Stimulated activated CD4-positive, alpha-beta T cell treated with anti-CD3 and anti-CD28 coated beads, Interleukin-2, amount 100 ng/mL, for 48 hours (primary cell): Measurements from ENCODE around the gene ZNF772.
"Not testable (repeated sequence)": the region's sequence is repeated elsewhere in the genome, so short reads cannot be mapped to it uniquely, and the experiment has no call there.

Source experiments
- DNase-seq, 2 donors: peaks; one replicate each; pipeline ENCODE4 v3.0.0-alpha.2; 2020

ZNF772 gene

DNA sequence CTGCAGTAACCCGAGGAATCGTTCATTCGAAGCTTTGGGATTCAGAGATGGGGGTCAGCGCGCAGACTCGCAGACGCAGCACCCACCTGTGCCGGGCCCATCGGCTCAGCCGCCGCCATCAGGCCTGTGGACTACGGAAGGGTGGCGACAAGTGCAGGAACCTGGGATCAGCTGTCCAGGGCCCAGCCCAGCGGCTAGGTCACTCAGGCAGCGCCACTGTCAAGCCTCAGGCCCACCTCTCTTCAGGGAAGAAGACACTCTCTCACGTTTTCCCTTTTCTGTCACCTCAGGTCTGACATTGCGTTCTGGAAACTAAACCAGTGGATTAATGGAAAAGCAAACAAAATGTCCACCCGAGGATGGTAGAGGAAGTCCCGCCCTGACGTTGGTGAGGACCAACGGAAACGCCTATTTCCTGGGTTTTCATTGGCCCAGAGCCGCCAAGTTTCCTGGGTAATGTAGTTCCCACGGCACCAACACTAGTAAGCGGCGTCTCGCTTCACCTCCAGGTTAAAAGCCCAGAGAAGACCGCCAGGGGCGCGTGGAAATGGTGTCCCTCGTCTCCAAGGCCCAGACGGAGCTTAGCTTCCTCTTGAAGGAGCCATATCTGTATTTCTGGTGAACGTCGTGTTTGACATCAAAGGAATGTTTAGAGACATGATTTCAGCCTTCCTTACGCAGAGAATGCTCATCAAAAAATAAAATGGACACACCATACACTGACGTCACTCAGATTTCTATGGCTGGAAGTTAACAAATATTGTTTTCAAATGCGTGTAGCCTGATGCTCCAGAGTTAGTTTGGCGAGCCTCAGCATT lies at the start of gene ZNF772:
ZNF772 (minus strand) TSS at position 376 of the 818 bp plus-strand sequence; CDS start at position 119, 257 bp downstream.
- DNase-seq = peak; percentile 72 to 82

DNA sequence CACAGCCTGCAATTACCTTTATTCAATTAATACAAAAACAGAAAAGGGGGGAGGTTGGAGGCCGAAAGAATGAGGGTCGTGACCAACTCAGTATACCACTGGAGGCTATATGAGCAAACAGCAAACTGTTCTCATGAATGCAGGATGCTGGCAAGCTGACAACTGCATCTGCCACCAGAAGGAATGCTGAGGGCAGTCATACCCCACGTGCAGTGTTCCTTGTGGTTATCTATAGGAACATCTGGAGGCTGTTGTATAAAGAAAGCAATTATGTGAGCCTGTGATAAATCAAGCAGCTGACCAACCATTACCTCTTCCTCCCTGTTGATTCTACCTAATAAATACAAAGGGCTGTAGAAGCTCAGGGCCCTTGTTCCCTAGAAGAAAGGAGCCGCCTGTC lies 40.7 kb upstream of the ZNF772 start:
- DNase-seq = not testable (repeated sequence)

DNA sequence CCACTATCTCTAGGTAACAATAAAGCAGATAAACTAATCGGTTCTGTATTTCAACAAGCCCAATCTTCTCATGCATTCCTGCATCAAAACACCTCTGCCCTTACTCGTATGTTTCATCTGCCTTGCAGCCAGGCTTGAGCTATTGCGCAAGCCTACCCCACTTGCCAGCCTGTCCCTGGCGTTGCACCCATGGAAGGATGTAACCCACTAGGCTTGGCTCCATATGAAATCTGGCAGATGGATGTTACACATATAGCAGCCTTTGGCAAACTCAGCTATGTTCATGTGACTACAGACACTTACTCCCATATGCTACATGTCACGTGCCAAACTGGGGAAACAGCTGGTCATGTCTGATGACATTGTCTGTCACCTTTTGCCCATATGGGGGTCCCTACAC lies 37.9 kb upstream of the ZNF772 start:
- no peak for DNase-seq

DNA sequence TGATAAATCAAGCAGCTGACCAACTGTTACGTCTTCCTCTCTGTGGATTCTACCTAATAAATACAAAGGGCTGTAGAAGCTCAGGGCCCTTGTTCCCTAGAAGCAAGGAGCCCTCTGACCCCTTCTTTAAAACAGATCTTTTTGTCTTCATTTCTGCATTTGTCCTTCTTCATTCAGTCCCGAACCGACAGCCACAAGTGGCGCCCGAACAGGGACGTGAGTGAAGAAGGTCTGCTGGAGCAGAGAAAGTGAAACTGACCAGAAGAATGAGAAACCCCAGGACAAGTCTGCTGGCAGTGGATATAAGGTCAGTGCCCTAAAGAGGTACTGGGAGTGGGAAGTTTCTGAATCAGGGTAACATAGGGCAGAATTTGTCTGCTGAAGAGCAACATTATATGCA lies 35.5 kb upstream of the ZNF772 start:
- DNase-seq = no peak

DNA sequence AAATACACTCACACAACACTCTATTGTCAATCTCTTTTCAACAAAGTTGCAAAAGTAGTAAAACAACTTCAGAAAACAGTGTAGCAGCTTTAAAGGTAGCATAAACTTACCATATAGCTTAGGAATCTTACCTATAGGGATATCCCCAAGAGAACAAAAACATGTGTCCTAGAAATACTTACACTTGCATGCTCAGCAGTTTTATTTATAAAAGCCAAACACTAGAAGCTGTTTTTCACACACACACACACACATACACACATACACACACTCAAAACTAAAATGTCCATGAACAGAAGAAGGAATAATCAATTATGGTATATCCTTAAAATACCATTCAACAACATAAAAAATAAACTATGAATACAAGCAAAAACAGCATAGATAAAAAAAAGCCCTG lies 34.1 kb upstream of the ZNF772 start:
- DNase-seq = no peak

DNA sequence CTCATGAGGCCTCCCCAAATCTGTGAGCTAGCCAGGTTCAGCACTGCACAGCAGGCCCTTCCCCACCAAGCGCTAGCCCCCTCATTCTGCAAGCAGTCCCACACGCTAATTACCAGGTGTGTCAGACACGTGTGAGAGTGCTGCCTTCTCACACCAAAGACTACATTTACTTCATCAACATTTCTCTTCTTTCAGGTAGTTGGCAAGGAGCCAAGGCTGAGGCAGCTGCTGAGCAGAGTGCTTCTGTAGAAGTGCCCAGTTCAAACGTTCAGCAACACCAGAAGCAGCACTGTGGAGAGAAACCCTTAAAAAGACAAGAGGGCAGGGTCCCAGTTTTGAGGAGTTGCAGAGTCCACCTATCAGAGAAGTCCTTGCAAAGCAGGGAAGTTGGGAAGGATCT lies 28.8 kb upstream of the ZNF772 start:
- DNase-seq = no peak

DNA sequence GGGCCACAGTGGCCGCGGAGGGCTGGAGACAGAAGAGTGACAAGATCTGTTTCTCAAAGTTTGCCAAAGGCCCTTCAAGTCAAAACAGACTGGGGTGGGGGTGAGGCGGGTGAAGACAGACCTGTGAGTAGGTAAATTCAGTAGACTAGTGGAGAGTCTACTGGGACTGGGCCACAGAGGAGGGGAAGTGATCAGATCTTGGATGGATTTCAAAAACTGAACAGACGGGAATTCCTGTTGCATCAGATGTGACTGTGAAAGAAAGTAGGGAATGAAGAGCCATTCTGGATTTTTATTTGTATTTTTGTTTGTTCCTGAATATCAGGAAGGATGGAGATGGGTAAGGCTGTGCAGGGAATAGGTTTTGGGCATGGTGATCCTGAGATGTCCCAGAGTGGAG lies 23.0 kb upstream of the ZNF772 start:
- not testable (repeated sequence) for DNase-seq

DNA sequence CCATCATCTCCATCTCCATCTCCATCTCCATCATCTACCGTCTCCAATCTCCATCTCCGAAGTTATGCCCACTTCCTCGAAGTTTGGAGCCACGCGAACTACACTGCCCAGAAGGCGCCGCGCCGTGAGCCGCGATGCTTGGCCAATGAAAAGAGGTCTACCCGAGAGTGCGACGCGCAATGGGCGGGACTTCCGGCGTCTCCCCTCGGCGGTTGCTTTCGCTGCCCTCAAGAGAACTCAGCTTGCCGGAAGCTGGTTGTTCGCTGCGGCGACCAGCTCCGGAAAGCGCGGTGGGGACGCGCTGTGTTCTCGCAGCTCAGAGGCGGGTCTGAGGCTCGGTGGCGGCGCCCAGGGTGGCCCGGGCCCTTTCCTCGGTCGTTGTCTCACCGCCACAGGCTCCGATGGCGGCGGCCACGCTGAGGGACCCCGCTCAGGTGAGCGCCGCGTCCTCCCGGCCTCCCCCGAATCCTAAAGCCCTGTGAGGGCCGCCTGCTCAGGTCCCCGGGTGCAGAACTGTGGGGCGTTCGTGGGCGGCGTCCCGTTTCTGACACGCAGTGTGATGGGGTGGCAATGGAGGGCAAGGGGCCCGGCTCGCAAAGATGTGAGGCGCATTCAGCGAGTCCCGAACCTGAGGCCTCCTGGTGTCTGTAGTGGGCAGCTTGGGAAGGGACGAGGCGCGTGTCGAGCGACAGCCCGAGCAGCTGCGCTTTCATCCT lies 22.5 kb upstream of the ZNF772 start, which contains the start of gene ZNF773:
ZNF773 (plus strand) TSS at position 259 of the 716 bp plus-strand sequence; CDS start at position 402, 143 bp downstream.
- peak; percentile 89 to 93 for DNase-seq

DNA sequence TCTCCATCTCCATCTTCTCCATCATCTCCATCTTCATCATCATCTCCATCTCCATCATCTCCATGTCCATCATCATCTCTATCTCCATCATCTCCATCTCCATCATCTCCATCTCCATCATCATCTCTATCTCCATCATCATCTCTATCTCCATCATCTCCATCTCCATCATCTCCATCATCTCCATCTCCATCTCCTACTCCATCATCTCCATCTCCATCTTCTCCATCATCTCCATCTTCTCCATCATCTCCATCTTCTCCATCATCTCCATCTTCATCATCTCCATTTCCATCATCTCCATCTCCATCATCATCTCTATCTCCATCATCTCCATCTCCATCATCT lies 21.9 kb upstream of the ZNF772 start:
- DNase-seq = not testable (repeated sequence)

DNA sequence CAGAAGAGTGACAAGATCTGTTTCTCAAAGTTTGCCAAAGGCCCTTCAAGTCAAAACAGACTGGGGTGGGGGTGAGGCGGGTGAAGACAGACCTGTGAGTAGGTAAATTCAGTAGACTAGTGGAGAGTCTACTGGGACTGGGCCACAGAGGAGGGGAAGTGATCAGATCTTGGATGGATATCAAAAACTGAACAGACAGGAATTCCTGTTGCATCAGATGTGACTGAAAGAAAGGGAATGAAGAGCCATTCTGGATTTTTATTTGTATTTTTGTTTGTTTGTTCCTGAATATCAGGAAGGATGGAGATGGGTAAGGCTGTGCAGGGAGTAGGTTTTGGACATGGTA lies 10.9 kb upstream of the ZNF772 start:
- not testable (repeated sequence) for DNase-seq

DNA sequence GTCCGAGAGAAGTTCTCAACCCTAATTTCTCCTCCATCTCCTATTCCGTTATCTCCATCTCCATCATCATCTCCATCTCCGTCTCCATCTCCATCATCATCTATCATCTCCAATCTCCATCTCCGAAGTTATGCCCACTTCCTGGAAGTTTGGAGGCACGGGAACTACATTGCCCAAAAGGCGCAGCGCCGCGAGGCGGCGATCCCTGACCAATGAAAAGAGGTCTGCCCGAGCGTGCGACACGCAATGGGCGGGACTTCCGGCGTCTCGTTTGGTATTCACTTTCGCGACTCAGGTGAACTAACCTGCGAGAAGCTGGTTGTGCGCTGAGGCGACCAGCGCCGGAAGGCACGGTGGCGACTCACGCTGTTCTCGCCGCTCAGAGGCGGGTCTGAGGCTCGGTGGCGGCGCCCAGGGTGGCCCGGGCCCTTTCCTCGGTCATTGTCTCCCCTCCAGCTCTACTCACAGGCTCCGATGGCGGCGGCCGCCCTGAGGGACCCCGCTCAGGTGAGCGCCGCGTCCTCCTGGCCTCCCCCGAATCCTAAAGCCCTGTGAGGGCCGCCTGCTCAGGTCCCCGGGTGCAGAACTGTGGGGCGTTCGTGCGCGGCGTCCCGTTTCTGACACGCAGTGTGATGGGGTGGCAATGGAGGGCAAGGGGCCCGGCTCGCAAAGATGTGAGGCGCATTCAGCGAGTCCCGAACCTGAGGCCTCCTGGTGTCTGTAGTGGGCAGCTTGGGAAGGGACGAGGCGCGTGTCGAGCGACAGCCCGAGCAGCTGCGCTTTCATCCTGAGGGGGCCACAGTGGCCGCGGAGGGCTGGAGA lies 10.3 kb upstream of the ZNF772 start, which contains the start of gene ZNF419:
ZNF419 (plus strand) TSS at position 274 of the 822 bp plus-strand sequence; CDS start at position 475, 201 bp downstream.
- peak; percentile 84 to 87 for DNase-seq

DNA sequence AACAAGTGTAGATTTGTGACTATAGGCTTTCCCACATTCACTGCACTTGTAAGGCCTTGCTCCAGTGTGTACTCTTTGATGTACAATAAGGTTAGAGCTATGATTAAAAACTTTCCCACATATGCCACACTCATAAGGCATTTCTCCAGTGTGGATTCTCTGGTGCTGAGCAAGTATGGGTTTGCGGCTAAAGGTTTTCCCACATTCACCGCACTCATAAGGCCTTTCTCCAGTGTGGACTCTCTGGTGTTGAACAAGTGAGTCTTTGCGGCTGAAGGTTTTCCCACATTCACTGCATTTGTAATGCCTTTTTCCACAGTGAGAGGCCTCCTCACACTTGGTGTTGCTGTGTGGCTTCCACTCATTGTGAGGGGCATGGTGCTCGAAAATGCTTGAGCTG lies 3.7 kb downstream of the ZNF772 start:
- DNase-seq = no peak

DNA sequence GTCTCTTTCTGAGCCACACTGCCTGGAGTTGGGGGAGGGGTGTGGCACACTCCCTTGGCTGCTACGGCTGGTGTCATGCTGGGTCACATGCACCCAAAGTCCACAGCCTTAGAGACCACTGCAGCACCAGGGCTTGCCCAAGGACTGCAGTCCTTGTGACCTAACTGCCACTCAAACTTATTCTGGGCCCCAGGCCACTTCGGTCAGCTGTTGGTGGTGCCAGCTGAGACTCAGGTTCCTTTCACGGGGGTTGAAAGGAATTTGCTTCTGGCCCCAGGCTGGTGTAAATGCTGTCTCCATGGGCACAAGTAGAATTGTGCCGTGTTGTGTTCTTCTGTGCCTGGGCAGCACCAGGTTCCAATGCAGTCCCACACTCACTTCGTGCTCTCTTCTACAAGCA lies 10.9 kb downstream of the ZNF772 start:
- no peak for DNase-seq

DNA sequence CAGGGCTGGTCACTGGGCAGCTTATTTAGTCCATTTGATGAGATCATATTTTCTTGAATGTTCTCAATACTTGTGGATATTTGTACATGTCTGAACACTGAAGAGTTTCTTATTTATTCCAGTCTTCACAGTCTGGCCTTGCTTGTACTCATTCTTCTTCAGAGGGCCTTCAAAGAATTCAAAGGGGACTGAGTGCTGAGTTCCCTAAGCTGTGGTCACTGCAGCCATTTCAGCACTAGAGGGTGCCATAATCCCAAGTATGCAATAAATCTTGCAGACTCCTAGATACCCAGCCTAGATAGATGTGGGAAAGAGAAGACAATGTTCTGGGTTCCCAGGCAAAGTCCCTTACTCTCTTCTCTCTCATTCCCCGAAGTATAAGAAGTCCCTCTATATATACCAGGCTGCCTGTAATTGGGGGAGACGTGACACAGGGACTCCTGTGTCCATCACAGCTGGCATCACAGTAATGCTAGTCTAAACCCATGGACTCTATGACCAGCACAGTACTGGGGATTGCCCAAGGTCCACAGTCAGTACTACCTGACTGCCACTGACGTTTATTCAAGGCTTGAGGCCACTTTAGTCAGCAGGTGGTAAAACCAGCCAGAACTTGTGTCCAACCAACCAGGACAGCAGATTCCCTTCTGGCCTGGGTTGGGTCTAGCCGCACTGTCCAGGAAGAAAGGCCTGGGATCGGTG lies 11.5 kb downstream of the ZNF772 start:
- DNase-seq = no peak

DNA sequence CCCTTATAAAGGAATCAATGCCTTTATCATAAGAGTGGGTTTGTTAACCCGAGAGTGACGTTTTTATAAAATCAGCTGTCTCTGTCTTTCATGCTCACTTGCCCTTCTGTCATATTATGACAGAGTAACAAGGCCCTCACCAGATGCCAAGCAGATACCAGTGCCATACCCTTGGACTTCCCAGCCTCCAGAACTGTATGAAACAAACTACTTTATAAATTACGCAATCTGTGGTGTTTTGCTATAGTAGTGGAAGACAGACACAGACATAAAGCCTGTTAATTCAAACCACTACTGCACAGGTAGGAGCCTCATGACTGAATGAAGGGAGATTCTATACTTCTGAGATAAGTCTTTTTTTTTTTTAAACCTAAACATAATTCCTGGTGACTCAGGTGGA lies 25.1 kb downstream of the ZNF772 start:
- DNase-seq = no peak

DNA sequence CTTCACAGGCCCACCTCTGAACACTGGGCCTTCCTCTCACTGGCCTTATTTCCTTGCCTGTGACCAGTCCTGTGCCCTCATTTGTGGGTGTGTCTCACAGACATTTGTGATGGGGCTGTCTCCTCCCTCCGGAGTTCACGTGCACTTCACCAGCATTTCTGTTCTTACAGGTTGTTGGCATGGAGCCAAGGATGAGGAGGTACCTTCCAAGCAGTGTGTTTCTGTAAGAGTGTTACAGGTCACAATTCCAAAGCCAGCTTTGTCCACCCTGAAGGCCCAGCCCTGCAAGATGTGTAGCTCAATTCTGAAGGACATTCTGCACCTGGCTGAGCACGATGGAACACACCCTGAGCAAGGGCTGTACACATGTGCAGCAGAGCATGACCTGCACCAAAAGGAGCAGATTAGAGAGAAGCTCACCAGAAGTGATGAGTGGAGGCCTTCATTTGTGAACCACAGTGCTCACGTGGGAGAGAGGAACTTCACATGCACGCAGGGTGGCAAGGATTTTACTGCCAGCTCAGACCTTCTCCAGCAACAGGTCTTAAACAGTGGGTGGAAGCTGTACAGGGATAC lies 34.2 kb downstream of the ZNF772 start:
- no peak for DNase-seq

DNA sequence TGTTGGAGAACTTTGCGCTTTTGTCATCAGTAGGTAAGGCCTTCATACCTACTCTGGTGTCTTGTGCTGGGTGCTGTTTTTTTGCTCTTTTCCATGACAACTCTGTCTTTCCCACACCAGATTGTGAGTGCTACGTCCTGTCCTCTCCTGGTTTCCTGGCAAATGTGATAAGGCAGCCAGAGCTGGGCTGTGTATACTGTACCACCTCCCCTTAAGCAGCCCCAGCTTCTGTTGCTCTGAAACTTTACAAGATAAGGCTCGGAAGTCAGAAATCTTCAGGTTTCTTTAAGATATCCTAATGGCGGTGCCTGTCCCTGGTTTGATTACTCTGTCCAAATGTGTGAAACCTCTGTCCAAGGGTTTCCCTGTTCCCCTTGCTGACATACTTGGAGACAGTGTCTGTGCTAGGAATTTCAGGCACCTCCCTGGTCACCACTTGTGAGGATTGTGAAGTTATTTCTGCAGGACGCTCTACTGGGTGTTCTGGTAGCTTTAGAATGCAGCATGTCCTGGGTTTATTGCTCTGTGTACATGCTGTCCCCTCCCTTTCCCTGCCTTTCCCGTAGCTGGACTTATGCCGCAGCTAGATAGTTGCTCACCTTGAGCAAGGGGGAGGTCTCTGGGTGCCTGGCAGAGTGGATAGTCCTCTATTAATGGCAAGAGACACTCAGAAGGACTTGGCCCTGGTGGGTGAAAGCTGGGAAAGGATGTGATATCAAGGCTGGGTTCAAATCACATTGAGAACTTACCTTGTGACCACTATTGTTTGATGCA lies 35.2 kb downstream of the ZNF772 start:
- DNase-seq = no peak

DNA sequence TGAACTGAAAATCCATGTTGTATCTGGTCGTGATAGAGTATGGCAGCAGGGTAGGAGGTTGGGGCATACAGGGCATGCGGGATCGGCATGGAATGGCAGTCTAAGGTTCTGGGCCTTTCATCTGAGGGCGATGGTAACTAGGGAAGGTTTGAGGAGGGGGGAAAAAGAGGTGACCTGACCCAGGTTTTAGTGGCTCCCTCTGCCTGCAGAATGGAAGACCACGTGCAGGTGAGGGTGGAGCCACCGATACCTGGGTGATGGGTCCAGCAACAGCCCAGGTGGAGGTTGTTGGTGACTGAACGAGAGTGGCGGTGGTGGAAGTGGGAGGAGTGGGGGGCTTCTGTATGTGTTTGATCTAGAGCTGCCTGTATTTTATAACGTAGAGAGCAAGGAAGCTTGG lies 38.4 kb downstream of the ZNF772 start:
- DNase-seq = no peak

DNA sequence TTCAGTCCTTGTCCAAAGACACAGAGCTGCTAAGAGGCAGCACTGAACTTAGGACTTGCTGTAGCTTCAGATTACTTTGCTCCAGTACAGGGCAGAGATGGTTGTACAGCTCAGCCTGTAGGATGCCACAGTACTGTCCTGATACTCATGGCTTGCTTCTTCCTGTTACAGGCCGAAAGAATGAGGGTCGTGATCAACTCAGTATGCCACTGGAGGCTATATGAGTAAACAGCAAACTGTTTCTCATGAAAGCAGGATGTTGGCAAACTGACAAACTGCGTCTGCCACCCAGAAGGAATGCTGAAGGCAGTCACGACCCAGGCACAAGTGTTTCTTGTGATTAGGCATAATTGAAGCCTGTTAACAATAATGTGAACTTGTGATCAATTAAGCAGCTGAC lies 39.4 kb downstream of the ZNF772 start:
- DNase-seq = no peak

DNA sequence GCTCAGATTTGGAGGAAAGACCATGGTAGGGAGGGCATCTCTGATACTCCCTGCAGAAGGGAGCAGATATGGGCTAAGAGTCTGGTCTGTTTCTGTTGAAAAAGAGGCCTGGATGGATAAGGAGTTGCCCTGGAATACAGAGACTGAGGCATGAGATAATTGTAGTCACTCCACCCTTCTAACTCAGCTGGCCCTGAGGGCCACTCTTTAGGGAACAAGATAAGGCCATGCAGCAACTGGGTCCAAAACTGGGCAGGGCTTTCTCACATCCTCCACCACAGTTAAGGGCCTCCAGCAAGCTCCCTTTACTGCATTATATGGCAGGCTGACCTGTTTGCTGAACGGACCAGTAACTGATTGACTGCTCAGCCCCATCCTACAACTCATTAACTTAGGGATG lies 40.9 kb downstream of the ZNF772 start:
- DNase-seq = no peak
